Retinal pigment epithelial cell (primary cell): ENCODE measurements around the gene LEPROT.
"Not testable (repeated sequence)": the region's sequence is repeated elsewhere in the genome, so short reads cannot be mapped to it uniquely, and the experiment has no call there.

ENCODE experiments used
- DNase-seq: peaks from one replicate; pipeline ENCODE4 v3.0.0-alpha.2; 2010; ENCODE audit warnings: low read depth
- H3K4me3 ChIP-seq: 2 replicates; pipeline ENCODE4 v1.5.1; 2011; ENCODE audit warnings: mild to moderate bottlenecking, low read length, control low read depth, moderate library complexity
- CTCF ChIP-seq: conservative IDR thresholded peaks from 2 replicates; pipeline ENCODE4 v1.5.1; 2011; ENCODE audit warnings: low read depth, low read length, control low read depth, inconsistent platforms

LEPROT gene

GRCh38 chr1:65420590-65421350 lies at the start of gene LEPROT, which contains the start of gene LEPR:
LEPROT (plus strand) TSS chr1:65420668; CDS start chr1:65420725, 57 bp downstream.
LEPR (plus strand) TSS chr1:65420668; CDS start chr1:65565566, 144,898 bp downstream.
- no peak for DNase-seq
- no peak for TF ChIP-seq CTCF
- H3K4me3 ChIP-seq = peak within 1 kb of the TSS; percentile 88

- DNase-seq = no peak
- no peak for TF ChIP-seq CTCF
These were observed 48.9 kb upstream of the LEPROT start for GRCh38 chr1:65371544-65371943.

GRCh38 chr1:65372557-65372956 lies 47.9 kb upstream of the LEPROT start:
- no peak for TF ChIP-seq CTCF
- DNase-seq = peak; percentile 1

More at GRCh38 chr1:65371544-65371943, 48.9 kb upstream of the LEPROT start:
- H3K4me3 ChIP-seq = no peak overlapping the region

GRCh38 chr1:65377496-65378246 lies 42.8 kb upstream of the LEPROT start:
- H3K4me3 ChIP-seq = no peak overlapping the region
- no peak for TF ChIP-seq CTCF
- no peak for DNase-seq

More at GRCh38 chr1:65372557-65372956, 47.9 kb upstream of the LEPROT start:
- H3K4me3 ChIP-seq = no peak overlapping the region

- no peak for DNase-seq
- TF ChIP-seq CTCF = no peak
- H3K4me3 ChIP-seq = no peak overlapping the region
These were observed 42.1 kb upstream of the LEPROT start for GRCh38 chr1:65378247-65378946.

- not testable (repeated sequence) for DNase-seq, H3K4me3 ChIP-seq
These were observed 36.0 kb upstream of the LEPROT start for GRCh38 chr1:65384426-65384825.

- DNase-seq = no peak
- TF ChIP-seq CTCF = no peak
- H3K4me3 ChIP-seq = no peak overlapping the region
These were observed 34.0 kb upstream of the LEPROT start for GRCh38 chr1:65386439-65386838.
